Fibroblast of the aortic adventitia (primary cell): ENCODE data around the gene PIM3. TPM values are rescaled to one million over a fixed set of nuclear protein-coding genes. Genes with fewer than 3 reads are reported as not detected.
A peak's percentile ranks its signal among the peaks of the same experiment; 100 is the strongest.

ENCODE experiments used
- DNase-seq: peaks from one replicate; pipeline ENCODE4 v3.0.0-alpha.2; 2010; ENCODE audit warnings: low read depth
- H3K4me3 ChIP-seq: 2 replicates; pipeline ENCODE4 v1.5.1; 2011; ENCODE audit warnings: low read depth, mild to moderate bottlenecking, control low read depth, low read length, moderate library complexity
- total RNA-seq: library from RNA; depleted of rRNA; stranded (reverse); fragments of >200 nt; gene quantifications from 2 replicates; pipeline ENCODE4 v1.2.3, GENCODE V29; 2012; ENCODE audit warnings: low replicate concordance
- TF ChIP-seq, protein P1 (sequence below): IDR thresholded peaks from 2 replicates; pipeline ENCODE4 v1.5.1; 2011; ENCODE audit warnings: mild to moderate bottlenecking, low read length, control low read depth, inconsistent platforms; ENCODE audit not compliant: insufficient read depth

Gene PIM3
- total RNA-seq: 14.1 and 15.2 TPM in 2 replicates

DNA sequence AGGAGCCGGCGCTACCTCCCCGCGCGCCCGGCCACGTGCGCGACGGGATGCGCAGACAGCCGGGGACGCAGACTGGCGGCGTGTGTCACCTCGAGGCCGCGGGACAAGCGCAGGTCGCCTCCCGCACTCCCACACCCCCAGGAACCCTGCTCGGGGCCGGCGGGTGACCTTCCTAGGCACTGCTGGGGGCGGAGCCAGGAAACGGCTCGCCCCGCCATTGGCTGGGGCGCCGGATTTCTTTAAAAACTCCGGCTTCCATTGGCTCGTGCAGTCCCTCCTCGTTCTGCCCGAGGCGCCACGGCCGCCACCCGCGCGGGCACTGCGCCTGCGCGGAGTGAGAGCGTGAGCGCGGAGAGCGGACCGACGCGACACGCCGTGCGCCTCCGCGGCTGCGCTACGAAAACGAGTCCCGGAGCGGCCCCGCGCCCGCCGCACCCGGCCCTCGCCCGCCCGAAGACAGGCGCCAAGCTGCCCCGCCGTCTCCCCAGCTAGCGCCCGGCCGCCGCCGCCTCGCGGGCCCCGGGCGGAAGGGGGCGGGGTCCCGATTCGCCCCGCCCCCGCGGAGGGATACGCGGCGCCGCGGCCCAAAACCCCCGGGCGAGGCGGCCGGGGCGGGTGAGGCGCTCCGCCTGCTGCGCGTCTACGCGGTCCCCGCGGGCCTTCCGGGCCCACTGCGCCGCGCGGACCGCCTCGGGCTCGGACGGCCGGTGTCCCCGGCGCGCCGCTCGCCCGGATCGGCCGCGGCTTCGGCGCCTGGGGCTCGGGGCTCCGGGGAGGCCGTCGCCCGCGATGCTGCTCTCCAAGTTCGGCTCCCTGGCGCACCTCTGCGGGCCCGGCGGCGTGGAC lies at the start of gene PIM3:
PIM3 (plus strand) TSS at position 614 of the 846 bp plus-strand sequence; CDS start at position 790, 176 bp downstream.
- TF ChIP-seq, protein P1, sequence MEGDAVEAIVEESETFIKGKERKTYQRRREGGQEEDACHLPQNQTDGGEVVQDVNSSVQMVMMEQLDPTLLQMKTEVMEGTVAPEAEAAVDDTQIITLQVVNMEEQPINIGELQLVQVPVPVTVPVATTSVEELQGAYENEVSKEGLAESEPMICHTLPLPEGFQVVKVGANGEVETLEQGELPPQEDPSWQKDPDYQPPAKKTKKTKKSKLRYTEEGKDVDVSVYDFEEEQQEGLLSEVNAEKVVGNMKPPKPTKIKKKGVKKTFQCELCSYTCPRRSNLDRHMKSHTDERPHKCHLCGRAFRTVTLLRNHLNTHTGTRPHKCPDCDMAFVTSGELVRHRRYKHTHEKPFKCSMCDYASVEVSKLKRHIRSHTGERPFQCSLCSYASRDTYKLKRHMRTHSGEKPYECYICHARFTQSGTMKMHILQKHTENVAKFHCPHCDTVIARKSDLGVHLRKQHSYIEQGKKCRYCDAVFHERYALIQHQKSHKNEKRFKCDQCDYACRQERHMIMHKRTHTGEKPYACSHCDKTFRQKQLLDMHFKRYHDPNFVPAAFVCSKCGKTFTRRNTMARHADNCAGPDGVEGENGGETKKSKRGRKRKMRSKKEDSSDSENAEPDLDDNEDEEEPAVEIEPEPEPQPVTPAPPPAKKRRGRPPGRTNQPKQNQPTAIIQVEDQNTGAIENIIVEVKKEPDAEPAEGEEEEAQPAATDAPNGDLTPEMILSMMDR: no peak
- peak; percentile 95 for DNase-seq
- peak within 1 kb of the TSS; percentile 84 for H3K4me3 ChIP-seq

DNA sequence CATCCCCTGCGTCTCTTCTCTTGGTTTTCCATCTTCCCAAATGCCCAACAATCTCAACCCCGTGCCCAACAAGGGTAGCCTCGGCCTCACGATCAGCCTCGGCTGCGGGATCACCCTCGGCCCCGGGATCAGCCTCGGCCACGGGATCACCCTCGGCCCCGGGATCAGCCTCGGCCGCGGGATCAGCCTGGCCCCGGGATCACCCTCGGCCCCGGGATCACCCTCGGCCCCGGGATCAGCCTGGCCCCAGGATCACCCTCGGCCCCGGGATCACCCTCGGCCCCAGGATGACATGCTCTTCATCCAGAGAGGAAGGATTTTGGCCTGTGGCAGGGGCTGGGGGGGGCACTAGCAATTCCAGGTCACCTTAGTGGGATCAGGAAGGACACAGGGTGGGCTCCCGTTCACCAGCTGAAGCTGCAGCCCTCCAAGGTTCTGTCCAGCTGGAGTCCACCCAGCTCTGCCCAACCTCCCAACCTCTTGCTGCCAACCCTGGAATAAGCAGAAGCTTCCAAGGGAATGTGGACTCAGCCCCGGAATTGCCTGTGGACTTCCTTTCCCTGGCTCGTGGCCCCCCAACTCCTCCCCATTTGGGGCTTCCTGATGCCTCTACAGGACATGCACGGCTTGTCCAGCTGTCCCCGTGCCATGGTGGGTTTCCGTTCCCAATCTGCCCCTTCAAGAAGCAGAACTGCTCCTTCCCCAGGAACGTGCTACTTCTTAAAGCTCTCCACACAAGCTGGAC lies 48.5 kb upstream of the PIM3 start:
- TF ChIP-seq, protein P1: no peak
- no peak for DNase-seq
- H3K4me3 ChIP-seq: no peak overlapping the region

DNA sequence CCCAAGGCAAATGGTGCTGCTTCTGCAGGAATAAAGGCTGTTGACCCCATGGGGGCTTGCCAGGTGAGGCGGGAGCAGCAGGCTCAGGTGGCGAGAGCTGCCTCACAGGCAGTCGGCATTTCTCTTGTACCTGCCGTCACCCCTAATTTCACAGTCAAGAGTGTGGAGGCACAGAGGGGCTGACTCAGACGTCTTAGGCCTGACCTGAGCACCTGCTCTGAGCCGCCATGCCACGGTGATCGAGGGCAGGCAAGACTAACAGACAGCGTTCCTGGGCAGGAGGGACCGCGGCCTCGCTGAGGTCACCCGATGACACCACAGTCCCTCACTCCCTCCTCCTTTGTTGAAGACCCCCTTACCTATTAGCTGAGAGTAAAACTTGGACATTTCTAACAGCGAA lies 47.5 kb upstream of the PIM3 start:
- H3K4me3 ChIP-seq: no peak overlapping the region
- no peak for DNase-seq
- TF ChIP-seq, protein P1: no peak

DNA sequence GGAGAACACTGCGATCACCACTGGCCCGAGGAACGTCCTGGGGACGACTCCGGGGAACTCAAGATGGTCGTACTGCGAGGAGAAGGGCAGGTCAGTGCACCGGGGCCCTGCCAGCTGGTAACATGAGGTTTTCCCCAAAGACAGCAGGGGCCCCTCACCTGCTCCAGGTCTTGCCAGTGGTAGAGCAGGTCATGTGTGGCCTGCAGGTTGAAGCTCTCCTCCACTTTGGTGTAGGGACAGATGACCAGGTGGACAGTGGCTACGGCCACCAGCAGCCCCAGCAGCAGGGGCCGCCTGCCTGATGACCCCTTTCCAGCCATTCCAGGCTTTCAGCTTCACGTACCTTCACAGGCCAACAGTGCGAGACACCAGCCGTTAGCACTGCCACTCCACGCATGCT lies 47.1 kb upstream of the PIM3 start:
- TF ChIP-seq, protein P1: no peak
- no peak overlapping the region for H3K4me3 ChIP-seq

DNA sequence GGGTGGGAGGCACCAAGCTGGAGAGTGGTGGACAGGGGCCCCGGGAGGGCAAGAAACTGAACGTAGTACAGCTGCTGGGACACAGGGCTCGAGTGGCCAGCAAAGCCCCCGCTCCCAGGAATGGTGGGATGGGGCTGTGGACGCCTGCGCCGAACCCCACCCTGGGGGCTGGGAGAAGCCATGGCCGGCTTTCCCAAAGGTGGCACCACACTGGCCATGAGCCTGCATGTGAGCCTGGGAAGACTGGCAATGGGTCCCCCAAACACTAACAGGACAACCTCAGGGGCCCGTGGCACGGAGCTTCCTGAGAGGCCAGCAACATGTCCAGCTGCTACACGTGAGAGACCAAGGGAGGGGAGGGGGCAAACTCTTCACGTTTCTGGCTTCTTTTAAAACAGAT lies 46.3 kb upstream of the PIM3 start:
- TF ChIP-seq, protein P1: no peak
- no peak for DNase-seq
- H3K4me3 ChIP-seq: no peak overlapping the region

More for the DNA sequence above, 47.1 kb upstream of the PIM3 start:
- DNase-seq: no peak

DNA sequence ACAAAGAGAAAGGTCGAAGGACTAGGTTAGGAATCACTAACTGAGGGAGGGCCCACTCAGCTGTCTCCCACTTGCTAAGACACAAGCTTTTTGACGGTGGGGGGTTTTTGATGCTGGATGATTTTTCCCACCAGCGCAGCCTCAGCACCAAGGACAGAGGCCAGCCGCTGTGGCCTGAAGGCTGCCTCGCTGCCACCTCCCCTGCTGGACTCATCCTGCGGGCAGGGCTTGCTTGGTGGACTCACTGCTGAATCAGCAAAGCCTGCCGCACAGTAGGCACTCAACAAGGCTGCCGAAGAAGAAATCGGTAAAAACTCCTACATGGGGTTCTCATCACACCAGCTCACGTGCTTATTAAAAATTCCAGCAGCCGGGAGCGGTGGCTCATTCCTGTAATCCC lies 45.0 kb upstream of the PIM3 start:
- no peak for DNase-seq
- H3K4me3 ChIP-seq: no peak overlapping the region
- TF ChIP-seq, protein P1: no peak
